K562 (cell line): ENCODE data around the gene XBP1. TPM values are rescaled to one million over a fixed set of nuclear protein-coding genes. Genes with fewer than 3 reads are reported as not detected.

Source experiments
- ARID1B ChIP-seq: fragments of 450-650 bp; IDR thresholded peaks from 2 replicates; pipeline ENCODE4 v1.6.1; 2016; ENCODE audit warnings: antibody characterized with exemption, mild to moderate bottlenecking, inconsistent platforms
- BMI1 ChIP-seq: fragments of 150-350 bp; IDR thresholded peaks from 2 replicates; pipeline ENCODE4 v1.6.1; 2014; ENCODE audit warnings: low read length
- C11orf30 ChIP-seq: fragments of 450-650 bp; IDR thresholded peaks from 2 replicates; pipeline ENCODE4 v1.6.1; 2016; ENCODE audit warnings: low read depth, mild to moderate bottlenecking
- CAMTA2 ChIP-seq: fragments of 250-450 bp; sonication (Bioruptor Pico); conservative IDR thresholded peaks from 2 replicates; pipeline ENCODE4 v1.5.1; 2022
- ETV1 ChIP-seq: fragments of 450-650 bp; conservative IDR thresholded peaks from 2 replicates; pipeline ENCODE4 v1.6.1; 2016; ENCODE audit warnings: missing genetic modification characterization, control low read depth, low read depth, missing compliant biosample characterization
- ETV6 ChIP-seq, 3 experiments: fragments of 150-350 bp in 1 of 3; sonication (generic) in 1 of 3; formaldehyde crosslinking in 1 of 3; IDR thresholded peaks; 2 replicates each; pipeline versions ENCODE4 v1.6.1 to v1.8.0; 2014 to 2022; ENCODE audit warnings: borderline replicate concordance in 2 of 3, low read depth in 2 of 3, antibody characterized with exemption in 1 of 3, low read length in 1 of 3, mild to moderate bottlenecking in 1 of 3, missing genetic modification reagents in 1 of 3
- FOXO4 ChIP-seq: fragments of 450-650 bp; formaldehyde crosslinking; IDR thresholded peaks from 2 replicates; pipeline ENCODE4 v1.4.0; 2020; ENCODE audit warnings: mild to moderate bottlenecking, moderate library complexity
- KAT2B ChIP-seq: IDR thresholded peaks from one replicate; pipeline ENCODE4 v1.6.1; 2012; ENCODE audit warnings: low read depth, mild to moderate bottlenecking, control low read depth, inconsistent platforms, low read length, moderate library complexity
- KLF1 ChIP-seq: fragments of 450-650 bp; IDR thresholded peaks from 2 replicates; pipeline ENCODE4 v1.6.1; 2016; ENCODE audit warnings: missing genetic modification characterization, missing compliant biosample characterization
- KLF16 ChIP-seq: IDR thresholded peaks from 2 replicates; pipeline ENCODE4 v1.6.1; 2016; ENCODE audit warnings: antibody characterized with exemption
- MAFK ChIP-seq: IDR thresholded peaks from 2 replicates; pipeline ENCODE4 v1.6.1; 2011; ENCODE audit warnings: low read length, improper control_type of control experiment
- NCOA4 ChIP-seq: fragments of 450-650 bp; IDR thresholded peaks from 2 replicates; pipeline ENCODE4 v1.6.1; 2018; ENCODE audit warnings: mild to moderate bottlenecking; ENCODE audit not compliant: partially characterized antibody
- NR2F6 ChIP-seq: fragments of 450-650 bp; formaldehyde crosslinking; IDR thresholded peaks from 2 replicates; pipeline ENCODE4 v1.4.0; 2020; ENCODE audit warnings: mild to moderate bottlenecking
- PRMT5 ChIP-seq: sonication (generic); formaldehyde crosslinking; IDR thresholded peaks from 2 replicates; pipeline ENCODE4 v1.5.0; 2020; ENCODE audit warnings: missing genetic modification reagents
- RBFOX2 ChIP-seq: fragments of 200-400 bp; formaldehyde crosslinking; IDR thresholded peaks from 2 replicates; pipeline ENCODE4 v1.6.1; 2017; ENCODE audit warnings: low read depth, mild to moderate bottlenecking, low read length, moderate library complexity
- RNF2 ChIP-seq: sonication (generic); IDR thresholded peaks from 2 replicates; pipeline ENCODE4 v1.6.1; 2016
- SOX6 ChIP-seq: fragments of 450-650 bp; IDR thresholded peaks from 2 replicates; pipeline ENCODE4 v1.6.1; 2014; ENCODE audit warnings: mild to moderate bottlenecking
- TAL1 ChIP-seq: fragments of 450-650 bp; IDR thresholded peaks from 2 replicates; pipeline ENCODE4 v1.6.1; 2016; ENCODE audit warnings: mild to moderate bottlenecking
- TBL1XR1 ChIP-seq, 2 experiments: IDR thresholded peaks; 2 replicates each; pipeline ENCODE4 v1.6.1; 2012; ENCODE audit warnings: improper control_type of control experiment in 2 of 2, low read length in 2 of 2, mild to moderate bottlenecking in 1 of 2
- U2AF2 ChIP-seq: fragments of 200-400 bp; formaldehyde crosslinking; optimal IDR thresholded peaks from 2 replicates; pipeline ENCODE3; 2017; ENCODE audit warnings: low read depth, mild to moderate bottlenecking, low read length
- ZBTB9 ChIP-seq: fragments of 450-650 bp; formaldehyde crosslinking; IDR thresholded peaks from 2 replicates; pipeline ENCODE4 v1.4.0; 2020; ENCODE audit warnings: mild to moderate bottlenecking, moderate library complexity
- ZNF184 ChIP-seq: sonication (generic); formaldehyde crosslinking; IDR thresholded peaks from 2 replicates; pipeline ENCODE4 v1.5.0; 2020; ENCODE audit warnings: missing genetic modification reagents
- ZNF316 ChIP-seq: fragments of 450-650 bp; IDR thresholded peaks from 2 replicates; pipeline ENCODE4 v1.6.1; 2016
- ZNF57 ChIP-seq: fragments of 450-650 bp; formaldehyde crosslinking; IDR thresholded peaks from 2 replicates; pipeline ENCODE4 v1.4.0; 2020; ENCODE audit warnings: mild to moderate bottlenecking, moderate library complexity
- ZNF75A ChIP-seq: fragments of 450-650 bp; formaldehyde crosslinking; IDR thresholded peaks from 2 replicates; pipeline ENCODE4 v1.4.0; 2020; ENCODE audit warnings: mild to moderate bottlenecking
- ZNF76 ChIP-seq: fragments of 250-450 bp; sonication (Bioruptor Pico); IDR thresholded peaks from 2 replicates; pipeline ENCODE4 v1.4.0; 2020; ENCODE audit warnings: mild to moderate bottlenecking, moderate library complexity, borderline replicate concordance
- polyA plus RNA-seq, 8 experiments: library from polyadenylated mRNA; depleted of rRNA in 4 of 8; stranded (reverse) in 5 of 8; unstranded in 3 of 8; fragments of >200 nt; fragmentation: Nextera tagmentation in 2 of 8; fragmentation: Illumina TruSeq in 1 of 8; extraction: Ambion mirVana in 2 of 8; extraction: Trizol in 1 of 8; gene quantifications; 2 replicates each; pipeline versions ENCODE4 v1.2.1 to v1.2.3, GENCODE V29; 2011 to 2014; ENCODE audit warnings: inconsistent platforms in 1 of 8, missing spikeins in 1 of 8
- total RNA-seq, 7 experiments: library from RNA; depleted of rRNA in 6 of 7; stranded (reverse); fragments of >200 nt in 6 of 7; fragmentation: Illumina TruSeq in 2 of 7; extraction: Trizol in 2 of 7; gene quantifications; 2 replicates each; pipeline versions ENCODE4 v1.2.1 to v1.2.3, GENCODE V29; 2011 to 2021; ENCODE audit warnings: low replicate concordance in 1 of 7
- TF ChIP-seq, protein P1 (sequence below): fragments of 450-650 bp; IDR thresholded peaks from 2 replicates; pipeline ENCODE4 v1.6.1; 2017; ENCODE audit warnings: antibody characterized with exemption
- TF ChIP-seq, protein P2 (sequence below): IDR thresholded peaks from 2 replicates; pipeline ENCODE4 v1.6.1; 2014; ENCODE audit warnings: antibody characterized with exemption

Gene XBP1
- total and polyA plus RNA-seq, 9 of the 15 experiments (the other 6 are each of a cell fraction or from before 2014, with no cell fraction given), result 25.0 to 218 (median 94.6) TPM

DNA sequence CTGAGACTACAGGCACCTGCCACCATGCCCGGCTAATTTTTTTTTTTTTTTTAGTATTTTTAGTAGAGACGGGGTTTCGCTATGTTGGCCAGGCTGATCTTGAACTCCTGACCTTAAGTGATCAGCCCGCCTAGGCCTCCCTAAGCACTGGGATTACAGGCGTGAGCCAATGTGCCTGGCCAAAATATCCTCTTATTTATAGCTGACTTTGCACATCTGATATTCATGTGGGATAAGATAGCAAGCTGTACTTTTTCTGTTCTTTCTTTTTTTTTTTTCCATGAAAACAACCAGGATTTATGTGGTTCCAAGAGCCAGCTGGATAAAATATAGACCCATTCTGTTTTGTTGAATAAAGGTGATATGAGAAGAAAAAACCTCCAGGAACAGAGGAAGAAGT, 12.1 kb upstream of the XBP1 start (continued):
- no peak for TF ChIP-seq ETV6 (IDR thresholded peaks at IDR 0.05; ENCODE audit: borderline replicate concordance in 1 of 2, low read depth in 2 of 2, low read length in 1 of 2)
- no peak for TF ChIP-seq ETV6 (CRISPR knock-in tag; IDR thresholded peaks at IDR 0.05; ENCODE audit: borderline replicate concordance)
- TF ChIP-seq RBFOX2, result no peak
- TF ChIP-seq CAMTA2 (CRISPR knock-in tag), result no peak
- TF ChIP-seq U2AF2, result no peak
- no peak for TF ChIP-seq FOXO4
- no peak for TF ChIP-seq ETV1 (tag)
- peak; percentile 78 for TF ChIP-seq C11orf30
- TF ChIP-seq KLF16, result no peak
- TF ChIP-seq, protein P1, sequence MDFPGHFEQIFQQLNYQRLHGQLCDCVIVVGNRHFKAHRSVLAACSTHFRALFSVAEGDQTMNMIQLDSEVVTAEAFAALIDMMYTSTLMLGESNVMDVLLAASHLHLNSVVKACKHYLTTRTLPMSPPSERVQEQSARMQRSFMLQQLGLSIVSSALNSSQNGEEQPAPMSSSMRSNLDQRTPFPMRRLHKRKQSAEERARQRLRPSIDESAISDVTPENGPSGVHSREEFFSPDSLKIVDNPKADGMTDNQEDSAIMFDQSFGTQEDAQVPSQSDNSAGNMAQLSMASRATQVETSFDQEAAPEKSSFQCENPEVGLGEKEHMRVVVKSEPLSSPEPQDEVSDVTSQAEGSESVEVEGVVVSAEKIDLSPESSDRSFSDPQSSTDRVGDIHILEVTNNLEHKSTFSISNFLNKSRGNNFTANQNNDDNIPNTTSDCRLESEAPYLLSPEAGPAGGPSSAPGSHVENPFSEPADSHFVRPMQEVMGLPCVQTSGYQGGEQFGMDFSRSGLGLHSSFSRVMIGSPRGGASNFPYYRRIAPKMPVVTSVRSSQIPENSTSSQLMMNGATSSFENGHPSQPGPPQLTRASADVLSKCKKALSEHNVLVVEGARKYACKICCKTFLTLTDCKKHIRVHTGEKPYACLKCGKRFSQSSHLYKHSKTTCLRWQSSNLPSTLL, result no peak
- TF ChIP-seq BMI1, result no peak
- no peak for TF ChIP-seq PRMT5
- TF ChIP-seq TAL1, result no peak
- TF ChIP-seq ZNF316, result peak; percentile 89
- no peak for TF ChIP-seq ZNF57
- no peak for TF ChIP-seq KLF1 (tag)
- no peak for TF ChIP-seq RNF2
- TF ChIP-seq, protein P2, sequence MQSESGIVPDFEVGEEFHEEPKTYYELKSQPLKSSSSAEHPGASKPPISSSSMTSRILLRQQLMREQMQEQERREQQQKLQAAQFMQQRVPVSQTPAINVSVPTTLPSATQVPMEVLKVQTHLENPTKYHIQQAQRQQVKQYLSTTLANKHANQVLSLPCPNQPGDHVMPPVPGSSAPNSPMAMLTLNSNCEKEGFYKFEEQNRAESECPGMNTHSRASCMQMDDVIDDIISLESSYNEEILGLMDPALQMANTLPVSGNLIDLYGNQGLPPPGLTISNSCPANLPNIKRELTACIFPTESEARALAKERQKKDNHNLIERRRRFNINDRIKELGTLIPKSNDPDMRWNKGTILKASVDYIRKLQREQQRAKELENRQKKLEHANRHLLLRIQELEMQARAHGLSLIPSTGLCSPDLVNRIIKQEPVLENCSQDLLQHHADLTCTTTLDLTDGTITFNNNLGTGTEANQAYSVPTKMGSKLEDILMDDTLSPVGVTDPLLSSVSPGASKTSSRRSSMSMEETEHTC, result no peak
- TF ChIP-seq TBL1XR1 (IDR thresholded peaks at IDR 0.05; ENCODE audit: low read length in 2 of 2), result no peak
- TF ChIP-seq NR2F6 (CRISPR knock-in tag), result no peak
- TF ChIP-seq ZNF184, result no peak
- TF ChIP-seq MAFK, result peak; percentile 54
- no peak for TF ChIP-seq ZNF75A (CRISPR knock-in tag)
- no peak for TF ChIP-seq KAT2B
- no peak for TF ChIP-seq SOX6
- TF ChIP-seq NCOA4, result no peak
- no peak for TF ChIP-seq ZBTB9
- TF ChIP-seq ZNF76 (CRISPR knock-in tag), result no peak
- TF ChIP-seq ARID1B, result no peak
